ENCODE data around the gene CEP95.

Gene CEP95

DNA sequence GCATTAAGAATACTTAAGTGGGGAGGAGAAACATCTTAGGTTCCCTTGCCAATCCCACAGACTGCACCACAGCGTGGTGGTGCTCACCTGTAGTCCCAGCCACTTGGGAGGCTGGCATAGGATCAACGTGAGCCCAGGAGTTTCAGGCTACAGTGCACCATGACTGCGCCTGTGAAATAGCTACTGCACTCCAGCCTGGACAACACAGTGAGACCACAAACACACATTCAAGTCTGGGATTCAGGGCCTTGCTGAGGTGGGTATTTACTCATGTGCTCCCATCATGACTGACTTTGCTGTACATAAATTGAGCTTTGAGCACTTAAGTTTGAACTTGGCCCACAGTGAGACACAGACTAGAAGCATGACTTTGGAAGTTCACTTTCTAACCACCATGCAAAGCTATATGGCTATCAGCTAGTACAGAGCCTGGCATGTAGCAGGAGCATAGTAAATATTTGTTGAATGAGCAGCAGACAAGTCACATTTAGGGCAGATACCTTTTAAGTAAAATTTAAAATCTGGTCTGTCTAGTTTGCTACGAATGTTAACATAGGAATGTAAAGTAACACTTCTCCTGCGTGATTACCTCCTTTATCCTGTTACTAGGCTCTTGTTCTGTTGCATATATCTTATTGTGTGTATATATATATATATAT is 33.5 kb downstream of the CEP95 start:
- Histone ChIP-seq H3K9ac (ENCODE audit: low read depth, low read length) (no peak overlapping the region), H3K27ac (ENCODE audit: low read depth, low read length) (no peak overlapping the region), H3K4me3 (ENCODE audit: low read depth, low read length) (no peak overlapping the region), H3K9me3 (ENCODE audit: control insufficient read depth, insufficient read depth, low read length) (no peaks in the 10 kb centered on the region), H3K27me3 (ENCODE audit: control insufficient read depth, insufficient read depth, low read length) (no peaks in the 10 kb centered on the region), H3K4me1 (ENCODE audit: control insufficient read depth, insufficient read depth, low read length) (no peaks in the 10 kb centered on the region), H3K36me3 (ENCODE audit: control insufficient read depth, insufficient read depth, low read length) (peaks cover 50% of the 10 kb centered on the region)

GRCh38 chr17:64544742-64545141 is 38.0 kb downstream of the CEP95 start:
- H3K36me3 ChIP-seq (ENCODE audit: control insufficient read depth, insufficient read depth, low read length), result peaks cover 30% of the 10 kb centered on the region
- no peak overlapping the region for H3K9ac ChIP-seq (ENCODE audit: low read depth, low read length)
- H3K4me3 ChIP-seq (ENCODE audit: low read depth, low read length), result no peak overlapping the region
- no peak overlapping the region for H3K27ac ChIP-seq (ENCODE audit: low read depth, low read length)
- H3K27me3 ChIP-seq (ENCODE audit: control insufficient read depth, insufficient read depth, low read length), result no peaks in the 10 kb centered on the region
- H3K9me3 ChIP-seq (ENCODE audit: control insufficient read depth, insufficient read depth, low read length), result no peaks in the 10 kb centered on the region
- peaks cover 11% of the 10 kb centered on the region for H3K4me1 ChIP-seq (ENCODE audit: control insufficient read depth, insufficient read depth, low read length)

DNA sequence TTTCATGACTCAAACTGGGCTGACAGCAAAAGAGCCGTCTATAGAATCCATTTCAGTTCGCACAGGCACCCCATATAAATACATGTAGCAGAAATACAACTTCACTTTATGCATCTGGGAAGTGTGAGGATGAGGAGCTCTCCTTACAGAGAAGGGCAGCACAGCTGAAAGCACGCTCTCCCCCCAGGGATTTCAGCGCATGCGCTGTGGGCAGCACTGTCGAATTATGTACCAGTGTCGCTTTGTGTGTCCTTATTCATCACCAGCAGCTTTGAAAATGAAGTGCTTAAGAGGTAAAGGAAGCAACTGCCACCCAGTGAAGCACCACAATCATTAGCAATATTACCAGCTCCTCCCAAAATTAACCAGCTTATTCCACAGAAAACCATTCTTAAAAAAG is 39.9 kb downstream of the CEP95 start:
- Histone ChIP-seq H3K9ac (ENCODE audit: low read depth, low read length) (no peak overlapping the region), H3K4me1 (ENCODE audit: control insufficient read depth, insufficient read depth, low read length) (peaks cover 11% of the 10 kb centered on the region), H3K27me3 (ENCODE audit: control insufficient read depth, insufficient read depth, low read length) (no peaks in the 10 kb centered on the region), H3K27ac (ENCODE audit: low read depth, low read length) (no peak overlapping the region), H3K36me3 (ENCODE audit: control insufficient read depth, insufficient read depth, low read length) (peaks cover 30% of the 10 kb centered on the region), H3K9me3 (ENCODE audit: control insufficient read depth, insufficient read depth, low read length) (no peaks in the 10 kb centered on the region), H3K4me3 (ENCODE audit: low read depth, low read length) (no peak overlapping the region)

- no peaks in the 10 kb centered on the region for H3K27me3 ChIP-seq (ENCODE audit: control insufficient read depth, insufficient read depth, low read length)
- peaks cover 30% of the 10 kb centered on the region for H3K36me3 ChIP-seq (ENCODE audit: control insufficient read depth, insufficient read depth, low read length)
- no peak overlapping the region for H3K4me3 ChIP-seq (ENCODE audit: low read depth, low read length)
- no peaks in the 10 kb centered on the region for H3K9me3 ChIP-seq (ENCODE audit: control insufficient read depth, insufficient read depth, low read length)
- no peak overlapping the region for H3K27ac ChIP-seq (ENCODE audit: low read depth, low read length)
- H3K9ac ChIP-seq (ENCODE audit: low read depth, low read length), result no peak overlapping the region
- peaks cover 11% of the 10 kb centered on the region for H3K4me1 ChIP-seq (ENCODE audit: control insufficient read depth, insufficient read depth, low read length)
These were observed 40.5 kb downstream of the CEP95 start for GRCh38 chr17:64547319-64547718.

GRCh38 chr17:64551461-64551860 is 44.7 kb downstream of the CEP95 start:
- H3K27ac ChIP-seq (ENCODE audit: low read depth, low read length), result no peak overlapping the region
- no peaks in the 10 kb centered on the region for H3K9me3 ChIP-seq (ENCODE audit: control insufficient read depth, insufficient read depth, low read length)
- H3K4me1 ChIP-seq (ENCODE audit: control insufficient read depth, insufficient read depth, low read length), result peaks cover 16% of the 10 kb centered on the region
- H3K36me3 ChIP-seq (ENCODE audit: control insufficient read depth, insufficient read depth, low read length), result peaks cover 31% of the 10 kb centered on the region
- H3K4me3 ChIP-seq (ENCODE audit: low read depth, low read length), result no peak overlapping the region
- H3K9ac ChIP-seq (ENCODE audit: low read depth, low read length), result no peak overlapping the region
- H3K27me3 ChIP-seq (ENCODE audit: control insufficient read depth, insufficient read depth, low read length), result no peaks in the 10 kb centered on the region

DNA sequence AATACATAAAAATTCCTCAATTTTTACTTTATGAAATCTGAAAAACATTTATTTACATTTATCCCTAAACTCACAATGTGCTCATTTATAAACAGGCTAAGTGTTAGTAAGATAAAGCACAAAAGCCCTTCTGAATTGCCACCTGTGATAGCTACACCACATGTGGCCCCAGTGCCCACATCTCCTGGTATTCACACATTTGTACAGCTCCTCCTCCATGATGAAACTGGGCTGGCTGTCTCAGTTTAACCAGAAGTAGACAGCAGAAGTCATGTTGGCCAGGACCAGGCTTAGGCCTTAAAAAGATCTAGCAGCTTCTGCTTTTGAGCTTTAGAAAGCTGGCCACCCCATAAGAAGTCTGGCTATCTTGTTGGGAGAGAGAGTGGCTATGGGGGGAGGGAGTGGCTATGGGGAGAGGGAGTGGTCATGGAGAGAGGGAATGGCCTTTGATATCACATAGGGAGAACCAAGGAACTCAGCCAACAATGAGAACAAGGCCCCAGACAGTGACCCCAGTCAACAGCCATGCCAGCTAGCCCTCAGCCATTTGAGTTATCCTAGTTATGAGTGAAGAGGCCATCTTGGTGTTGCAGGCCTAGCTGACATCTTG is 47.4 kb downstream of the CEP95 start:
- no peak overlapping the region for H3K9ac ChIP-seq (ENCODE audit: low read depth, low read length)
- H3K4me1 ChIP-seq (ENCODE audit: control insufficient read depth, insufficient read depth, low read length), result peaks cover 9% of the 10 kb centered on the region
- H3K9me3 ChIP-seq (ENCODE audit: control insufficient read depth, insufficient read depth, low read length), result no peaks in the 10 kb centered on the region
- H3K4me3 ChIP-seq (ENCODE audit: low read depth, low read length), result no peak overlapping the region
- no peak overlapping the region for H3K27ac ChIP-seq (ENCODE audit: low read depth, low read length)
- H3K27me3 ChIP-seq (ENCODE audit: control insufficient read depth, insufficient read depth, low read length), result no peaks in the 10 kb centered on the region
- peaks cover 47% of the 10 kb centered on the region for H3K36me3 ChIP-seq (ENCODE audit: control insufficient read depth, insufficient read depth, low read length)

GRCh38 chr17:64555281-64555680 is 48.5 kb downstream of the CEP95 start:
- H3K4me1 ChIP-seq (ENCODE audit: control insufficient read depth, insufficient read depth, low read length), result peaks cover 9% of the 10 kb centered on the region
- H3K9me3 ChIP-seq (ENCODE audit: control insufficient read depth, insufficient read depth, low read length), result no peaks in the 10 kb centered on the region
- no peak overlapping the region for H3K9ac ChIP-seq (ENCODE audit: low read depth, low read length)
- no peak overlapping the region for H3K4me3 ChIP-seq (ENCODE audit: low read depth, low read length)
- H3K36me3 ChIP-seq (ENCODE audit: control insufficient read depth, insufficient read depth, low read length), result peaks cover 47% of the 10 kb centered on the region
- H3K27me3 ChIP-seq (ENCODE audit: control insufficient read depth, insufficient read depth, low read length), result no peaks in the 10 kb centered on the region
- no peak overlapping the region for H3K27ac ChIP-seq (ENCODE audit: low read depth, low read length)

- H3K27ac ChIP-seq (ENCODE audit: low read depth, low read length), result no peak overlapping the region
These were observed 57.3 kb downstream of the CEP95 start for GRCh38 chr17:64564098-64564497.

GRCh38 chr17:64565563-64565962 is 58.8 kb downstream of the CEP95 start:
- H3K36me3 ChIP-seq (ENCODE audit: control insufficient read depth, insufficient read depth, low read length), result peaks cover 28% of the 10 kb centered on the region
- H3K9me3 ChIP-seq (ENCODE audit: control insufficient read depth, insufficient read depth, low read length), result no peaks in the 10 kb centered on the region
- no peaks in the 10 kb centered on the region for H3K27me3 ChIP-seq (ENCODE audit: control insufficient read depth, insufficient read depth, low read length)
- no peak overlapping the region for H3K4me3 ChIP-seq (ENCODE audit: low read depth, low read length)
- H3K27ac ChIP-seq (ENCODE audit: low read depth, low read length), result no peak overlapping the region
- no peaks in the 10 kb centered on the region for H3K4me1 ChIP-seq (ENCODE audit: control insufficient read depth, insufficient read depth, low read length)
- H3K9ac ChIP-seq (ENCODE audit: low read depth, low read length), result no peak overlapping the region

More at GRCh38 chr17:64564098-64564497, 57.3 kb downstream of the CEP95 start:
- Histone ChIP-seq H3K4me3 (ENCODE audit: low read depth, low read length) (no peak overlapping the region), H3K27me3 (ENCODE audit: control insufficient read depth, insufficient read depth, low read length) (no peaks in the 10 kb centered on the region), H3K9ac (ENCODE audit: low read depth, low read length) (no peak overlapping the region), H3K4me1 (ENCODE audit: control insufficient read depth, insufficient read depth, low read length) (no peaks in the 10 kb centered on the region), H3K36me3 (ENCODE audit: control insufficient read depth, insufficient read depth, low read length) (peaks cover 24% of the 10 kb centered on the region), H3K9me3 (ENCODE audit: control insufficient read depth, insufficient read depth, low read length) (no peaks in the 10 kb centered on the region)

DNA sequence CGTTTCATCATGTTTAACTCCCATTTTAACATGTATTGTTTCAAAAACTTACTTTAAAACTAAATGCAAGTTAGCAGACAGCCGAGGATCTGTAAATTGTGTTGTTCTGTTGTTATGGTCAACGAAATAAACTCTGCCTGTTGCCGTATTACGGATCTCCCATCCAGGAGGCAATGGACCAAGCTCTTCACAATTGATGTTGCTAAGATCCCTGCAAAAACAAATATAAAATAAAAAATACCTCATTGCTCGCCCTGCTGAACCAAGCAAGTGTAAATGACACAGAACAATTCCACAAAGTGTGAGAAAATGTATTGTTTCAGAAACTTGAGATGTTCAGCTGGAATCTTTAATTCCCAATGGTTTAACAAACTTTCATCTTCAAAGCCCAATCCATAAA is 65.0 kb downstream of the CEP95 start:
- Histone ChIP-seq H3K27ac (ENCODE audit: low read depth, low read length) (no peak overlapping the region), H3K4me3 (ENCODE audit: low read depth, low read length) (no peak overlapping the region), H3K9me3 (ENCODE audit: control insufficient read depth, insufficient read depth, low read length) (no peaks in the 10 kb centered on the region), H3K4me1 (ENCODE audit: control insufficient read depth, insufficient read depth, low read length) (no peaks in the 10 kb centered on the region), H3K9ac (ENCODE audit: low read depth, low read length) (no peak overlapping the region), H3K36me3 (ENCODE audit: control insufficient read depth, insufficient read depth, low read length) (peaks cover 24% of the 10 kb centered on the region; the same call in 1 of the 2 replicates), H3K27me3 (ENCODE audit: control insufficient read depth, insufficient read depth, low read length) (no peaks in the 10 kb centered on the region)

DNA sequence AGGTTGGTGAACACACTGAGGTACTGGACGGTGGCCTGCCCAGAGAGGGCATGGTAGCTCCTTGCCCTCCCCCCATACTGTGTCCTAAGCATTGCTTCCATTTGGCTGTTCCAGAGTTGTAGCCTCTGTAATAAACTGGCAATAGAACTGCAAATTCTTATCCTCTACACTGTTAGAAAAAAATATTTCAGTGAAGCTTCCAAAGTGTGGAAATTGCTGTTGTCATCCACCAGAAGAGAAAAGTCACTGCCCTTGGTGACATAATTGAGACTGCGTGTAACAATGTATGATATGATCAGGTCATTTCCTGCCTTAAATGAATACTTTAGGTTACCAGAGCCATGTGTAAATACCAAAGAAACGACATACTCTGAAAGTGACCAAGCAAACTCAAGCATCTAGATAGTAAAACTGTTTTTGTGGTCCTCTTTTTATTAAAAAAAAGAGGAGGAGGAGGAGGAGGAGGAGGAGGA is 65.9 kb downstream of the CEP95 start:
- peaks cover 21% of the 10 kb centered on the region; the same call in 1 of the 2 replicates for H3K36me3 ChIP-seq (ENCODE audit: control insufficient read depth, insufficient read depth, low read length)
- H3K4me3 ChIP-seq (ENCODE audit: low read depth, low read length), result no peak overlapping the region
- H3K27me3 ChIP-seq (ENCODE audit: control insufficient read depth, insufficient read depth, low read length), result no peaks in the 10 kb centered on the region
- H3K9me3 ChIP-seq (ENCODE audit: control insufficient read depth, insufficient read depth, low read length), result no peaks in the 10 kb centered on the region
- no peaks in the 10 kb centered on the region for H3K4me1 ChIP-seq (ENCODE audit: control insufficient read depth, insufficient read depth, low read length)
- no peak overlapping the region for H3K27ac ChIP-seq (ENCODE audit: low read depth, low read length)
- H3K9ac ChIP-seq (ENCODE audit: low read depth, low read length), result no peak overlapping the region

Measured in HUES48 (cell line).